Esophagus (tissue), 2 donors: ENCODE results near the gene RHEB. TPM values are rescaled to one million over a fixed set of nuclear protein-coding genes. Genes with fewer than 3 reads are reported as not detected.

ENCODE experiments used
- polyA plus RNA-seq, 2 donors: library from polyadenylated mRNA; stranded (reverse); fragments of 200-250 nt; gene quantifications; one replicate each; pipeline ENCODE4 v1.2.3, GENCODE V29; 2013
- donor health status: healthy with polysubstance abuse.
- donor health status: Bipolar disorder and iron deficiency.

Gene RHEB
- polyA plus RNA-seq, 2 donors, result 48.5 to 58.2 TPM

Other genes starting within 250 kb of the RHEB start
- gene NUB1, start 178.1 kb downstream of the RHEB start, polyA plus RNA-seq, result 10 to 100 TPM; 12.1 to 15.5 TPM
- gene WDR86, start 109.9 kb downstream of the RHEB start, polyA plus RNA-seq, result under 1 TPM; 0.28 to 0.86 TPM
- gene CRYGN, start 79.8 kb downstream of the RHEB start, polyA plus RNA-seq, result under 1 TPM in 1 of 2 donors, not detected in 1; 0.01 TPM